Stimulated activated CD8-positive, alpha-beta memory T cell treated with anti-CD3 and anti-CD28 coated beads, Interleukin-4, amount 100 ng/mL, for 48 hours (primary cell): ENCODE data around the gene VPS29.
"Not testable (repeated sequence)": the region's sequence is repeated elsewhere in the genome, so short reads cannot be mapped to it uniquely, and the experiment has no call there.

Experiments
- DNase-seq: peaks from one replicate; pipeline ENCODE4 v3.0.0-alpha.2; 2020

The VPS29 gene

GRCh38 chr12:110520876-110521712 lies 19.2 kb upstream of the VPS29 start:
- DNase-seq, result peak; percentile 56

- DNase-seq, result not testable (repeated sequence)
Observed at GRCh38 chr12:110518014-110518413, 16.1 kb upstream of the VPS29 start.

- no peak for DNase-seq
Observed at GRCh38 chr12:110516995-110517394, 15.1 kb upstream of the VPS29 start.

GRCh38 chr12:110514363-110514762 lies 12.5 kb upstream of the VPS29 start:
- no peak for DNase-seq

GRCh38 chr12:110513842-110514241 lies 11.9 kb upstream of the VPS29 start:
- DNase-seq, result no peak

- no peak for DNase-seq
Observed at GRCh38 chr12:110508071-110508586, 6.2 kb upstream of the VPS29 start.

- DNase-seq, result no peak
Observed at GRCh38 chr12:110505332-110505731, 3.4 kb upstream of the VPS29 start.

- no peak for DNase-seq
Observed at GRCh38 chr12:110503432-110503831, 1.5 kb upstream of the VPS29 start.

GRCh38 chr12:110501399-110501751 lies 536 bp downstream of the VPS29 start:
- DNase-seq, result no peak

- no peak for DNase-seq
Observed at GRCh38 chr12:110498984-110499706, 2.8 kb downstream of the VPS29 start.

GRCh38 chr12:110475426-110475825 lies 26.5 kb downstream of the VPS29 start:
- no peak for DNase-seq

- peak; percentile 96 for DNase-seq
Observed at GRCh38 chr12:110468214-110469048, 33.5 kb downstream of the VPS29 start, which contains the start of the genes FAM216A and GPN3. TSS of gene FAM216A (plus strand) at chr12:110468845. CDS start at chr12:110468876, 31 bp downstream. TSS of gene GPN3 (minus strand) at chr12:110468257. CDS start at chr12:110468203, 54 bp downstream.

- no peak for DNase-seq
Observed at GRCh38 chr12:110467847-110468213, 34.1 kb downstream of the VPS29 start.

GRCh38 chr12:110466791-110467190 lies 35.1 kb downstream of the VPS29 start:
- no peak for DNase-seq

GRCh38 chr12:110465765-110466164 lies 36.1 kb downstream of the VPS29 start:
- DNase-seq, result not testable (repeated sequence)

GRCh38 chr12:110465024-110465423 lies 36.9 kb downstream of the VPS29 start:
- no peak for DNase-seq

GRCh38 chr12:110461189-110461588 lies 40.7 kb downstream of the VPS29 start:
- not testable (repeated sequence) for DNase-seq

GRCh38 chr12:110458756-110459155 lies 43.2 kb downstream of the VPS29 start:
- DNase-seq, result no peak

- DNase-seq, result no peak
Observed at GRCh38 chr12:110453569-110454296, 48.2 kb downstream of the VPS29 start.

- no peak for DNase-seq
Observed at GRCh38 chr12:110451263-110451662, 50.6 kb downstream of the VPS29 start.

GRCh38 chr12:110449799-110450497 lies 52.0 kb downstream of the VPS29 start, which contains the start of gene ARPC3:
TSS of gene ARPC3 (minus strand) at chr12:110450337. CDS start at chr12:110450260, 77 bp downstream.
- peak; percentile 95 for DNase-seq
